HCT116 (cell line): ENCODE measurements around the gene CCDC181.

Source experiments
- EGR1 ChIP-seq: IDR thresholded peaks from 2 replicates; pipeline ENCODE4 v1.6.1; 2012; ENCODE audit warnings: low read depth
- EZH2 ChIP-seq: fragments of 200-600 bp; sonication (generic); IDR thresholded peaks from 2 replicates; pipeline ENCODE4 v1.6.1; 2017; ENCODE audit warnings: antibody characterized with exemption, mixed run types
- EZH2phosphoT487 ChIP-seq: fragments of 200-600 bp; IDR thresholded peaks from 2 replicates; pipeline ENCODE4 v1.6.1; 2018; ENCODE audit warnings: antibody characterized with exemption, borderline replicate concordance
- POLR2A ChIP-seq: IDR thresholded peaks from 2 replicates; pipeline ENCODE4 v1.7.0; 2011; ENCODE audit warnings: borderline replicate concordance; ENCODE audit not compliant: insufficient read depth, insufficient read length; ENCODE audit errors: extremely low read depth
- TF ChIP-seq, protein P1 (sequence below), 3 experiments: fragments of 200-600 bp in 1 of 3; sonication (generic) in 1 of 3; IDR thresholded peaks in 2 of 3; conservative IDR thresholded peaks in 1 of 3; 2 replicates each; pipeline ENCODE4 v1.5.1; 2012 to 2017; ENCODE audit warnings: low read depth in 2 of 3, low read length in 2 of 3, antibody characterized with exemption in 1 of 3, borderline replicate concordance in 1 of 3, control low read depth in 1 of 3, mild to moderate bottlenecking in 1 of 3, mixed read lengths in 1 of 3, mixed run types in 1 of 3, moderate library complexity in 1 of 3; ENCODE audit not compliant: insufficient read depth in 1 of 3
- TF ChIP-seq, protein P2 (sequence below): IDR thresholded peaks from 2 replicates; pipeline ENCODE4 v1.6.1; 2012

DNA sequence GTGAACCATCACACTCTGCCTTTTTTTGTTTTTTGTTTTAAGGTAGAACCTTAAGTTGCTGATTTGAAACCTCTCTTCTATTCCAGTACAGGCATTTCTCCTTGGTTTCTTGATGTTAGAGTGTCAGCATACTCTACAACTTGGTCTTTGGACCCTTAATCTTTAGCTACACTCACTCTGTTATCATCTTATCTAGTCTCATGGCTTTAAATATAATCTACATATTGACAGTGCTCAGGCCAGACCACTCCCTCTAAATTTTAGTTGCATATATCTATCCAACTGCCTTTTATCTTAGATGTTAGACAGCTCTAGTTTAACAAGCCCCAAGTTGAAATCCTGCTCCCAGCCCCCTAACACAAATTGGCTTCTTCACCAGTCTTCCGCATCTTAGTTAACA is 81.8 kb downstream of the CCDC181 start:
- no peak for TF ChIP-seq EGR1
- TF ChIP-seq, protein P1, sequence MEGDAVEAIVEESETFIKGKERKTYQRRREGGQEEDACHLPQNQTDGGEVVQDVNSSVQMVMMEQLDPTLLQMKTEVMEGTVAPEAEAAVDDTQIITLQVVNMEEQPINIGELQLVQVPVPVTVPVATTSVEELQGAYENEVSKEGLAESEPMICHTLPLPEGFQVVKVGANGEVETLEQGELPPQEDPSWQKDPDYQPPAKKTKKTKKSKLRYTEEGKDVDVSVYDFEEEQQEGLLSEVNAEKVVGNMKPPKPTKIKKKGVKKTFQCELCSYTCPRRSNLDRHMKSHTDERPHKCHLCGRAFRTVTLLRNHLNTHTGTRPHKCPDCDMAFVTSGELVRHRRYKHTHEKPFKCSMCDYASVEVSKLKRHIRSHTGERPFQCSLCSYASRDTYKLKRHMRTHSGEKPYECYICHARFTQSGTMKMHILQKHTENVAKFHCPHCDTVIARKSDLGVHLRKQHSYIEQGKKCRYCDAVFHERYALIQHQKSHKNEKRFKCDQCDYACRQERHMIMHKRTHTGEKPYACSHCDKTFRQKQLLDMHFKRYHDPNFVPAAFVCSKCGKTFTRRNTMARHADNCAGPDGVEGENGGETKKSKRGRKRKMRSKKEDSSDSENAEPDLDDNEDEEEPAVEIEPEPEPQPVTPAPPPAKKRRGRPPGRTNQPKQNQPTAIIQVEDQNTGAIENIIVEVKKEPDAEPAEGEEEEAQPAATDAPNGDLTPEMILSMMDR (IDR thresholded peaks at IDR 0.05 in 2 of 3, conservative IDR thresholded peaks at IDR 0.05 in 1 of 3; ENCODE audit: borderline replicate concordance in 1 of 3, insufficient read depth in 1 of 3, low read depth in 2 of 3, low read length in 2 of 3): no peak
- TF ChIP-seq POLR2A: no peak
- TF ChIP-seq EZH2: no peak
- TF ChIP-seq EZH2phosphoT487: no peak
- TF ChIP-seq, protein P2, sequence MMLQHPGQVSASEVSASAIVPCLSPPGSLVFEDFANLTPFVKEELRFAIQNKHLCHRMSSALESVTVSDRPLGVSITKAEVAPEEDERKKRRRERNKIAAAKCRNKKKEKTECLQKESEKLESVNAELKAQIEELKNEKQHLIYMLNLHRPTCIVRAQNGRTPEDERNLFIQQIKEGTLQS: no peak
